ENCODE data around the gene PPP1R14C. TPM values are rescaled to one million over a fixed set of nuclear protein-coding genes. Genes with fewer than 3 reads are reported as not detected.
"Not testable (repeated sequence)": the region's sequence is repeated elsewhere in the genome, so short reads cannot be mapped to it uniquely, and the experiment has no call there.

Gene PPP1R14C
- total RNA-seq, 2 experiments from 2014 or later: 0.10 TPM

- H3K4me3 Mint-ChIP-seq: no peak overlapping the region
- H3K27ac Mint-ChIP-seq: no peak overlapping the region
- H3K36me3 Mint-ChIP-seq (ENCODE audit: low read depth): no peaks in the 10 kb centered on the region
- ChIA-PET POLR2A (no interaction called here), CTCF (no interaction called here)
- H3K27me3 Mint-ChIP-seq: peaks cover 23% of the 10 kb centered on the region
- no peak for DNase-seq
- peaks cover 5% of the 10 kb centered on the region for H3K4me1 Mint-ChIP-seq
- H3K9me3 Mint-ChIP-seq: no peaks in the 10 kb centered on the region
Measured at GRCh38 chr6:150123645-150124044, 19.2 kb upstream of the PPP1R14C start.

GRCh38 chr6:150124235-150124634 is 18.6 kb upstream of the PPP1R14C start:
- ChIA-PET CTCF (no interaction called here), POLR2A (no interaction called here)
- Mint-ChIP-seq H3K9me3 (no peaks in the 10 kb centered on the region), H3K27me3 (peaks cover 23% of the 10 kb centered on the region), H3K4me3 (no peak overlapping the region), H3K27ac (no peak overlapping the region), H3K36me3 (ENCODE audit: low read depth) (no peaks in the 10 kb centered on the region), H3K4me1 (peaks cover 2% of the 10 kb centered on the region)
- DNase-seq: no peak

DNA sequence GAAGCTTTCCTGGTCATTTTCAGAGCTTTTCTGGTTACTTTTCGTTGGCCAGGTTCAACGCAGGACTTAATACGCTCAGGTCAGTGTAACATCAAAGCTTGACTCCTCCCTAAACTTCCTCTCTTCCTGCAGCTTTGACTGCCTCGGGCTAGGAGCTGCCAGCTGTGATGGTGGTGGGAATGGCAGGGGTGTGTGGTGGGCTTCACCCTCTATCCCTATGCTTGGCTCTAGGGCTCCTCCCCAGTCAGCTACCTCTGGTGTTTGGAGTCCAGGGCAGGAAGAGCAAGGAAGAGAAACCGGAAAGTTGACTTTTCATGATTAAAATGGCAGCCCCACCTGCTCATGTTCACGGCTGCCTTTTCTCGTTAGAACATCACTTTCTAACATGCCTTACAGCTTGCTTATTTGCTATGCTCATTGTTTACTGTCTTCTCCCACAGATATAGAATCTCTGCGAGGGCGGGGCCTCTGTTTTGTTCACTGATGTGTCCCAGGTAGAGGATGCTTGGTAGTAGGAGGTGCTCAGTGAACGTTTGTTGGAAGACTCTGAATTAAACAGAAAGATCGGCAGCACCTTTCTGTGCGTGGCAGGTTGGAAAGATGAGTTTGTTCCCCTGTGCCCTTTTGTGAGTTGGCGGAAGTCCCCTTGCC is 16.1 kb upstream of the PPP1R14C start:
- DNase-seq: no peak
- no peak overlapping the region for H3K27ac Mint-ChIP-seq
- H3K4me3 Mint-ChIP-seq: no peak overlapping the region
- no peaks in the 10 kb centered on the region for H3K4me1 Mint-ChIP-seq
- H3K36me3 Mint-ChIP-seq (ENCODE audit: low read depth): no peaks in the 10 kb centered on the region
- ChIA-PET POLR2A (no interaction called here), CTCF (no interaction called here)
- no peaks in the 10 kb centered on the region for H3K9me3 Mint-ChIP-seq
- H3K27me3 Mint-ChIP-seq: peaks cover 25% of the 10 kb centered on the region

- CTCF ChIA-PET: no interaction called here
- H3K4me3 Mint-ChIP-seq: no peak overlapping the region
- no peaks in the 10 kb centered on the region for H3K9me3 Mint-ChIP-seq
Measured at GRCh38 chr6:150128425-150128824, 14.4 kb upstream of the PPP1R14C start.

GRCh38 chr6:150129616-150130505 is 13.0 kb upstream of the PPP1R14C start:
- no peaks in the 10 kb centered on the region for H3K36me3 Mint-ChIP-seq (ENCODE audit: low read depth)
- ChIA-PET POLR2A (no interaction called here), CTCF (no interaction called here)
- no peak for DNase-seq
- no peaks in the 10 kb centered on the region for H3K9me3 Mint-ChIP-seq
- no peak overlapping the region for H3K4me3 Mint-ChIP-seq
- H3K27ac Mint-ChIP-seq: no peak overlapping the region
- no peaks in the 10 kb centered on the region for H3K4me1 Mint-ChIP-seq
- H3K27me3 Mint-ChIP-seq: peaks cover 14% of the 10 kb centered on the region

More at GRCh38 chr6:150128425-150128824, 14.4 kb upstream of the PPP1R14C start:
- no peak for DNase-seq
- POLR2A ChIA-PET: no interaction called here
- H3K36me3 Mint-ChIP-seq (ENCODE audit: low read depth): no peaks in the 10 kb centered on the region
- H3K27me3 Mint-ChIP-seq: peaks cover 19% of the 10 kb centered on the region
- no peaks in the 10 kb centered on the region for H3K4me1 Mint-ChIP-seq
- H3K27ac Mint-ChIP-seq: no peak overlapping the region

- no peak for DNase-seq
- Mint-ChIP-seq H3K36me3 (ENCODE audit: low read depth) (no peaks in the 10 kb centered on the region), H3K27ac (no peak overlapping the region), H3K4me1 (no peaks in the 10 kb centered on the region), H3K9me3 (peaks cover 12% of the 10 kb centered on the region), H3K4me3 (no peak overlapping the region), H3K27me3 (peaks cover 23% of the 10 kb centered on the region)
- CTCF ChIA-PET: interaction anchor here (1.1 kb wide), 1 partner anchor 53 kb away, joined by 3 read pairs; no protein-coding TSS in a partner anchor
- POLR2A ChIA-PET: no interaction called here
Measured at GRCh38 chr6:150133686-150134085, 9.2 kb upstream of the PPP1R14C start.

DNA sequence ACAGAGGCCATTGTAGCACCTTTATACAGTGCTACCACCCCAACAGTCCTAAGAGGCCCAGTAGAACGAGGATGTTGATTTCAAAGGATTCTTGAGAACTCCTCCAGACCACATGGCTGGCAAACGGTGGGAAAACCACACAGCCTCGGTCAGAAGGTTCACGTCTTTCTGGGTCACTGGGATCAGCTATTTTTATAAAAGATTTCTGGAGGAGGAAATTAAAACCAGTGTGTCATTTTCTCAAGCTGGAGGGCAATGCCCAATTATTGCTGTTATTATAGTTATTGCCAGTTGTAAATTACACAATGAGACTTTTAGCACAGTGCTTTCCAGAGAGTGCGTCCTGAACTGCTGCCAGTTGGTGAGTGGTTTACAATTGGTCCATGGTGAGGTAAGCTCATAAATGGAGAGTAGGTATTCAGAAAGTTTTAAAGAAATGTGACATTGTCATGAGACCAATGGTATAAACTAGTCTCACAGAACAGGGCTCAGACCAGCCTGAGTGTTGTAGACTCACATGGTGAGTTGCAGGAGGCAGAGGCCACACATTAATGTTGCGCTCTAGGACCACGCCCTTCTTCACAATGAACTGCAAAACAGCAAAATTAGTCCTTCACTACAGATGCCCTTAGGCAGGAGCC is 8.4 kb upstream of the PPP1R14C start:
- peaks cover 12% of the 10 kb centered on the region for H3K9me3 Mint-ChIP-seq
- no peak overlapping the region for H3K4me3 Mint-ChIP-seq
- H3K36me3 Mint-ChIP-seq (ENCODE audit: low read depth): no peaks in the 10 kb centered on the region
- no peaks in the 10 kb centered on the region for H3K4me1 Mint-ChIP-seq
- H3K27ac Mint-ChIP-seq: no peak overlapping the region
- ChIA-PET CTCF (interaction anchor here (1.1 kb wide), 1 partner anchor 53 kb away, joined by 3 read pairs; no protein-coding TSS in a partner anchor), POLR2A (no interaction called here)
- DNase-seq: no peak
- peaks cover 27% of the 10 kb centered on the region for H3K27me3 Mint-ChIP-seq

DNA sequence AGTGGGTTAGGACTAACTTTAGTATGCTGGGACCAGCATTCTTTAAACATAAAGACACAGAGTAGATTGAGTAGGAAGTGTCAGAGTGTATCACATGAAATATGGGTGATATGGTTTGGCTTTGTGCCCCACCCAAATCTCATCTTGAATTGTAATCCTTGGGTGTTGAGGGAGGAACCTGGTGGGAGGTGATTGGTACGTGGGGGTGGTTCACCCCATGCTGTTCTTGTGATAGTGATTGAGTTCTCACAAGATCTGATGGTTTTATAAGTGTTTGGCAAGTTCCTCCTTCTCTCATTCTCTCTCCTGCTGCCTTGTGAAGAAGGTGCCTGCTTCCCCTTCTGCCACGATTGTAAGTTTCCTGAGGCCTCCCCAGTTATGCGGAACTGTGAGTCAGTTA is 5.1 kb upstream of the PPP1R14C start:
- peaks cover 12% of the 10 kb centered on the region for H3K9me3 Mint-ChIP-seq
- peaks cover 46% of the 10 kb centered on the region for H3K27me3 Mint-ChIP-seq
- H3K36me3 Mint-ChIP-seq (ENCODE audit: low read depth); H3K27ac Mint-ChIP-seq; CTCF ChIA-PET; POLR2A ChIA-PET; H3K4me3 Mint-ChIP-seq; DNase-seq; H3K4me1 Mint-ChIP-seq: not testable (repeated sequence)

- DNase-seq: no peak
- no peak overlapping the region for H3K27ac Mint-ChIP-seq
- no peak overlapping the region for H3K4me3 Mint-ChIP-seq
- H3K9me3 Mint-ChIP-seq: peaks cover 12% of the 10 kb centered on the region
- peaks cover 46% of the 10 kb centered on the region for H3K27me3 Mint-ChIP-seq
- H3K36me3 Mint-ChIP-seq (ENCODE audit: low read depth): no peaks in the 10 kb centered on the region
- H3K4me1 Mint-ChIP-seq: peaks cover 6% of the 10 kb centered on the region
- CTCF ChIA-PET: interaction anchor here (1.2 kb wide), 1 partner anchor 57 kb away, joined by 4 read pairs; no protein-coding TSS in a partner anchor
- POLR2A ChIA-PET: no interaction called here
Measured at GRCh38 chr6:150138638-150139037, 4.2 kb upstream of the PPP1R14C start.

DNA sequence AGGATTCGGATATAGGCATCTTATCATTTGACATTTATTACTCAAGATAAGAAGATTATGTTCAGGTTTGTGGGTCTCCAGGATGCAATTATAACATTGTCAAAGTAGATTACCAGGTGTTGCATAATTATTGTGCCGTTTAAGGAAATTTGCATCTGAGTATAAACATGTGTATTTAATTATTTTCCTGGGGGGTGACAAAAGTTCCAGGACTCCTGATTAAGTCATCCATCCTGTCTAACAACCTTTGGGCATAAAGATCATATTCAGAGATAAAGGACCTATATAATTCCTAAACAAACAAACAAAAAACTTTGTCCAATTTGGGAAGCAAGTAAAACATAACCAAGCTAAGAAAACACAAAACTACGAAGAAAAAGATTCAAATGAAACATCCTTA is 3.3 kb upstream of the PPP1R14C start:
- Mint-ChIP-seq H3K4me3 (no peak overlapping the region), H3K4me1 (peaks cover 12% of the 10 kb centered on the region), H3K27me3 (peaks cover 54% of the 10 kb centered on the region), H3K36me3 (ENCODE audit: low read depth) (no peaks in the 10 kb centered on the region), H3K27ac (no peak overlapping the region), H3K9me3 (peaks cover 12% of the 10 kb centered on the region)
- CTCF ChIA-PET: interaction anchor here (1.2 kb wide), 1 partner anchor 58 kb away, joined by 4 read pairs; no protein-coding TSS in a partner anchor
- DNase-seq: no peak
- POLR2A ChIA-PET: no interaction called here

- Mint-ChIP-seq H3K27ac (no peak overlapping the region), H3K4me1 (peaks cover 12% of the 10 kb centered on the region), H3K27me3 (peaks cover 62% of the 10 kb centered on the region), H3K36me3 (ENCODE audit: low read depth) (no peaks in the 10 kb centered on the region), H3K4me3 (no peak overlapping the region), H3K9me3 (peaks cover 12% of the 10 kb centered on the region)
- DNase-seq: no peak
- POLR2A ChIA-PET: no interaction called here
- CTCF ChIA-PET: no interaction called here
Measured at GRCh38 chr6:150140236-150140969, 2.4 kb upstream of the PPP1R14C start.

- Mint-ChIP-seq H3K27me3 (peaks cover 70% of the 10 kb centered on the region), H3K4me1 (peaks cover 14% of the 10 kb centered on the region), H3K9me3 (peaks cover 6% of the 10 kb centered on the region), H3K36me3 (ENCODE audit: low read depth) (no peaks in the 10 kb centered on the region), H3K27ac (no peak overlapping the region), H3K4me3 (peak overlapping the region; percentile 44)
- POLR2A ChIA-PET: no interaction called here
- CTCF ChIA-PET: no interaction called here
- DNase-seq: no peak
Measured at GRCh38 chr6:150142097-150142669, 661 bp upstream of the PPP1R14C start.
